Adipose tissue (tissue), 3 donors: ENCODE measurements around the gene SLX4IP. TPM values are rescaled to one million over a fixed set of nuclear protein-coding genes. Genes with fewer than 3 reads are reported as not detected.

Source experiments
- H3K27ac ChIP-seq: one replicate; pipeline ENCODE4 v1.5.1; 2013; ENCODE audit warnings: low read depth, low read length
- WGBS, 3 donors: extraction: QIAGEN DNeasy Blood & Tissue Kit; methylation state at CpG; one replicate each; pipeline ENCODE4 v1.1.7; 2013; 5-methylcytosine and 5-hydroxymethylcytosine counted together
- polyA plus RNA-seq, 3 donors: library from polyadenylated mRNA; stranded (reverse); fragments of 200-250 nt; gene quantifications; one replicate each; pipeline ENCODE4 v1.2.3, GENCODE V29; 2013
- donor health status: healthy with polysubstance abuse.
- donor health status: Bipolar disorder and iron deficiency.
- donor health status: healthy.

SLX4IP gene
- polyA plus RNA-seq, 3 donors, result 0.62 to 1.6 (median 1.1) TPM

DNA sequence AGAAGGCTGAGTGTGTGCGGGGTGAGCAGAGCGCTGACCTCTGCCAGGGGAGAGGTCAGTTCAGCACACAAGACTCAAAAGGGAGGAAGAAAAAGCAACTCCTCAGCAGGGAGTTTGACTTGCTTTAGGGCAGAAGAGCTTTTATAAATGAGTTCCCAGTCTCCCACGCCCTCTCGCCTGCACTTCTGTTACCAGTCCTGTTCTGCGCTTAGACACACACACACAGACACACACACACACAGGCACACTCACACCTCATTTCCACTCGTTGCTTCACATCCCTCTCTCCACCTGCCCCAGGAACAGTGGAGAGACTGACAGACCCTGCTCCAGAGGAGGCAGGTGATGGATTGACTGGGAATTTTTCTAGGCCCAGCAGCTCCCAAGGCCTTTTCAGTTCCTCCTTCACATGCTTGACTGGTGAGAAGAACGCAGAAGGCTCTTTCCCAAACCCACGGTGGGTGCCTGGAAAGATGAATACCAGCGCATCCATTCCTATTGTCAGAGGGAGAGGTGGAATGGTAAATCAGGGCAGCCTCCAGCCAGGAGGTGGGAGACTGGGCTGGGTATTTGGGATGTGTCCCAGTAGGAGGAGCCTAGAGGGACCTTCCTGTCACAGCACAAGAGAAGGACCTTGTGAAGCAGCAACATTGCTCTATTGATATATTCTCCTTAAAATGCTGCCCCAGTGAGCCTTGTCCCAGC is 195.0 kb downstream of the SLX4IP start:
- no peak overlapping the region for H3K27ac ChIP-seq
- 70 to 87% (median 72%) methylated on average over 9 of the region's 9 CpGs for WGBS, 3 donors

DNA sequence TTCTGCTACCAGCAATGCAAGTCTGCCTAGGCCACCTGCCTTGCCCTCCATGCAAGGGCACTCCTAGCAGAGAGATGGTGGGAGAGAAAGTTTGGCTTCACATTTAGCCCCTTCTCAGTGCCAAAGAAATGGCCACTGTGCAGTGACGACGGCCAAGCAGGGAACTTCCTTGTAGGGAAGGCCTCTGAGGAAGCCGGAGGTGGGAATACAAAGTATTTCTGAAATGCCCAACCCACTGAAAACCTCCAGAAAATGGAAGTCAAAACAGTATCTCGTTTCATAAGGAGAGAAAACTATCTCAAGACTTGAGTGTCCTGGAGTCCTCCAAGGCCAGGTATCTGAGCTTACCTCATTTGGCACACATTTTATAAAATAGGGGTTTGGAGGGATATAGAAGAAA is 196.0 kb downstream of the SLX4IP start:
- WGBS, 3 donors, result 81 to 91% (median 83%) methylated on average over 4 of the region's 4 CpGs
- no peak overlapping the region for H3K27ac ChIP-seq

DNA sequence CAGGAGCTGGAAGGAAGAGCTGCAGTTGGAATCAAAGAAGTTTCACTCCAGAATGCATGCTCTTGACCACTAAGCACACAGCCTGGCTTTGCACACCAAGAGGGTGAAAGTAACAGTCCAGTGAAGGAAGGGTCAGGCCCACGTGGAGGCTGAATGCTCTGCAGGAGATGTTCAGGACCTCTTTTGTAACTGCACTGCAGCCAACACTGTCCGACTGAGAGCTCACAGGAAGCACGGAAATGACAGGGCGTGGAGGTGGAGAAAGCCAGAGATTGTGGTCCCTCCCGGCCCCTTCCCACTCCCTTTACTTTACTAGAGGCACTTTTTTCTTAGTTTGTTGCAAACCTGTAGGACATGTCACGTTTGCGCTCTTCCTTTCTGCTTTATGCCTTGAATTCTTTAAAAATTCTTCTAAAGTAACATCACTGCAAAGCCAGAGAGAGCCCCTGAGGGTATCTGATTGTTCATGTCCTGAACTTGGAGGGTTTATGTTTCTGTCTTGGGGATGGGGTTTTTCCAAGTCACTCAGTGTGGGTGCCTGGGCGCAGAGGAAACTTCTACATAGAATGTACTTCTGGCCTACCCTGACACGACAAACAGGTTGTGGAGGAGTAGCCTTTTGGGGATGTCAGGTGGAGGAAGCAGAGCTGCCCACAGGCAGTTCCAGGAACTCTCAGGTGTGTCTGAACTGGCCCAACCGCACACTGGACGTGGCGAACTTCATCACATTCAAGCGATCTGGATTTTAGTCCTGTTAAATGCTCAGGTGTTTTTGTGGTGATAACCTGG is 197.8 kb downstream of the SLX4IP start:
- no peak overlapping the region for H3K27ac ChIP-seq

DNA sequence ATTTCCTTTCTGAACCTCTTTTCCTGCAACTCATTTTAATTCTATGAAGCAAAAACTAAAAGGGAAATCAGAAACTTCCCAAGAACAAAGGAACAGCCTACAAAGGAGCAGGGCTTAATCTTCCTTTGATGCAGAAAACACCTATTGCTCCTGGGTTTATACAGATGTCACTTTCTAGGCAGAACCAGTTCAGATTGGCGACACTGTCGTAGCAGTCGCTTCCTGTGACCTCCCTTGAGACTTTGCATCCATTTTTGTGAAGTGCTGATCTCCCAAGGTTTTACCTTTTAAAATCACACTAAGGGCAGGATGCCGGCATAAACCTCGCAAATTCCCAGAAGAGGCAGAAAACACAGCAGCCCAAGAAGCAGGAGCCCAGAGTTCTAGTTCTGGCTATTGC is 198.6 kb downstream of the SLX4IP start:
- H3K27ac ChIP-seq, result no peak overlapping the region

More for the DNA sequence above, 197.8 kb downstream of the SLX4IP start:
- WGBS, 3 donors, result 75 to 88% (median 80%) methylated on average over 13 of the region's 13 CpGs

DNA sequence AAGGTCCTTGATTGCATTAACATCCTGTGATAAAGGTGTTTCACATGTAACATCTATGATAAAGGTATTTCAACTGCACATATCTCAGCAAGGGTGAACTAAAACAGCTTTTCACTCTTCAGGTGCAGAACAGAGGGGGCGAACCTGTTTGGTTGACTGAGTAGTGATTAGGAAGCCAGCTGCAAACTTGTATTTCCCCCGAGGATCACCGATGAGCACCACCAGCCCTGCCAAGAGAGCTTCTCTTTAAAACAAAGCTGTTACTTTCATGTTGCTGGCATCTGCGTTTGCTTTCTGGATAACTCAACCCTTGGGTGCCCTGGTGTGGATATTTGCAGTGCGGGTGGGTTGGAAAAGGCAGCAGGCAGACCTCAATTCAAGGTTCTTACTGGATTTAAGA is 199.1 kb downstream of the SLX4IP start:
- no peak overlapping the region for H3K27ac ChIP-seq

More for the DNA sequence above, 198.6 kb downstream of the SLX4IP start:
- 80 to 83% (median 81%) methylated on average over 5 of the region's 5 CpGs for WGBS, 3 donors

DNA sequence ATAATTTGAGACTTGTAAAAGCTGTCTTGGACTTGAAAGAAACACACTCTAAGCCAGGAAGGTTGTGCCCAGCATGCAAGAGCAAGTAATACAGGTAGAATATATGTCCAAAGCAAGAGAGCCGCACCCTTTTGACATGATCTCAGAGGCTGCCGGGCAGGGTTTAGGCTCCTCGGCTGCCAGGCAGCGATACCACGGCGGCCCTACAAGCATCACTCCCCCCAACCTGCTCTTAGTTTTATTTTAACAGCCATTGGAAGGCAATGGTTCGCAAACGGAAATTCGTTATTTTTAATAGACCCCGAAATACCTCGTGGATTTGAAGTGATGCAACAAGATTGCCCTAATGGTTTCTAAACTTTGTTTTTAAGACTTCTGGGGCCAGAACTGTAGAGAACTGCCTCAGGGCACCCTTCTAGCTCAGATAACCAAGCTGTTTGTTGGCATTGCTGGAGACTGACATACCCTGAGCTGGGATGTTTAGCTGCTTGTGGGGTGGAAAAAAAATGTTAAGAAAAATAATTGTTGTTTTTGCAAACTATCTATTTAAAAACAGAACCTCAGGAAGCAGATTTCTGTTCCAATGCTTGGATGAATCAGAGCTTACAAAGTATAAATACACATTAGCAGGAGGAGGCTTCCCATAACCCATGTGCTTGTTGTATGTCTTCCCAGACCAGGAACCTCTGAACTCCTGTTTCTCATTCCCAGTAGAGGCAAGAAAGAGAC is 199.7 kb downstream of the SLX4IP start:
- 72 to 89% (median 83%) methylated on average over 11 of the region's 11 CpGs for WGBS, 3 donors
- H3K27ac ChIP-seq, result no peak overlapping the region

More for the DNA sequence above, 199.1 kb downstream of the SLX4IP start:
- 61 to 84% (median 65%) methylated on average over 5 of the region's 5 CpGs for WGBS, 3 donors

DNA sequence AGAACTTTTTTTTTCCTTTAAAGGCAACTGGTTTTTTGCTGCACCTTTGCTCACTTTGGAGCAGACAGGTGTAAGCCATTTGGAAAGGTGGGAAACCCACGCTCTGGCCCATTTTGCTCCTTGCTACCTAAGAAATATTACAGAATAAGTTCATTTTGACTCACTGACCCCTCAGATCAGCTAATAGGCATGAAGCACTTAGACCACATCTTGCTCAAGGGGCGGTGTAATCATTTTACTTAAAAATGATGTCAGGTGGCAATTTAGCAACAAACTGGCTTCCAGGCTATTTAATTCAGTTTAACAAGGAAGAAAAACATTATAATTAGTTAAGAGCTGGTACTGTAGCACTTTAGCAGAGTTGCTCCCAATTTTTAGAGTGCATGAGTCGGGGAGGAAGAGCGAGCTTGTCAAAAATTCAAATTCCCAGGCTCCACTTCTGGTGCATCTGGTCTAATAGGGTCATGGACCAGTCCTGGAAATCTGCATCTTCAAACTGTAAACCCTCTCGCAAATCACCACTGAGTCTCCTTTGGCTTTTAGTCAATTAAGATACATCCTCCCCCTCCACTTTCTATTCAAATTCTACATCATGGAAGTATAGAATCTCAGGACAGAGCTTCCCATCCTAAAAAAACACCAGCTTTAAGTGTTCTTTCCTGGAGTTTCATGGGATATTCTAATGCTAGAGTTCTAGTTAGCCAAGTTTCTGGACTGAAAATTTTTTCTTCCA is 200.5 kb downstream of the SLX4IP start:
- H3K27ac ChIP-seq, result no peak overlapping the region
- 87 to 90% (median 89%) methylated on average over 5 of the region's 5 CpGs for WGBS, 3 donors

DNA sequence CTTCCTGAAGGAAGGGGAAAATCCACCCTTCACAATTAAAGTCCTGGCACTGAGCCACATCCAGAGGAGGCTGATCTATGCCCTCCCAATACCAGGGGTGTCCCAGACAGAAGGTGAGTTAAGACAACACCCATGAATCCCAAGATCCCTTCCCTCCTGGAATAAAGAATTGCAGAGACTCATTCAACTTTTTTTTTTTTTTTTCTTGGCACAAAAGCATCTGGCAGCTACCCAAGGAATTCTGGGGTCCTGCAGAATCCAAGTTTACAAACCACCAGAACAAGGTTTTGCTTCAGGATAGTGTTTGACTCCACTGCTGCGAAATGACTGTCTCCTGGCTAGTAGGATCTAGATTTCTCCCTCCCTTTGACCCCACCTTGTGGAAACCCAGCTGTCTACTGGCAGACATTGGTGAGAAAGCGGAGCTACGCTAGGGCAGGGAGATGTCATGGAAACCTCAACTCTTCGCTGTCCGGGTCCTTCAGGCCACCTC is 201.3 kb downstream of the SLX4IP start:
- H3K27ac ChIP-seq, result no peak overlapping the region
- 50 to 65% (median 57%) methylated on average over 5 of the region's 5 CpGs for WGBS, 3 donors

DNA sequence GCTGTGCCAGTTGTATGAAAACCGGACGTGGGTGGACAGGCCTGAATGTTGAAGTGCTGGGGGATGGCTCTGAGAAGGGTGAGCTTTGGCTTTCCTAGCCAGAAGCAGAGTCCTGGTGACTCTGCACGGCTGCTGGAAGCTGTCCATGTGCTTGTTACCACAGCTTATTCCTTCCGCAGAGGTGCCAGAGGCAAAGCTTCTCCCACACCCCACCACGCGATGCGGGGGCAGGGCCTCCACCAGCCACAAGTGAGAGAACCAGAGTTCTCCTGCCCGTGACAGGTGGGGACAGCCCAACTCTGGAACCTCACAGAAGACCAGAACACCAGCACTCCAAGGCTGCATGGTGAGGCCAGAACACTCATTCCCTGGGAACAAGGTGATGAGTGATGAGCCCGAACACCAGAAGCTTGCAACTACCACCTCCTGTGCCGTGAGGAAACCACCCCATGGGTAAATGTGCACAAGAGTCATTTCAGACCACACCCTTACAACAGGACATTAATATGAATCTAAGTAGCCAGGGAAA is 202.0 kb downstream of the SLX4IP start:
- no peak overlapping the region for H3K27ac ChIP-seq
- WGBS, 3 donors, result 47 to 63% (median 52%) methylated on average over 10 of the region's 10 CpGs

DNA sequence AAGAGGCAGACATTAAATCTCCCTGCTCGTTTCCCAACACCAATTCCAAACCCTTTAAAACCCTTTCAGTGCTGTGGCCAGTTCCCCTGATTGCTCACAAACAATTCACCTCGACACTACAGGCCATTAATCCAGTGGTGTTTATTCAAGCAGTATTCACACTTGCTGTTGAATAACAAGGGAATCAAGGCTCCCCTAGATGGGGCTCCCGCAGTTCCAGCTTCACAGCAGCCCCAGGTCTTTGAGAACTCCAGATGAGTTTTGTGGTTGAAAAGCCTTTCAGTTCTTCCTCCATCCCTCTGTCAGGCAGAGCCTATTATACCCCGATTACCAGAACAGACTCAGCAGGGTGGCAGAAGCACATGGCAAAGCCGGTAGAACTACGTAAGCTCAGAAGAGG is 202.5 kb downstream of the SLX4IP start:
- no peak overlapping the region for H3K27ac ChIP-seq
- WGBS, 3 donors, result 62 to 74% (median 72%) methylated on average over 6 of the region's 6 CpGs

DNA sequence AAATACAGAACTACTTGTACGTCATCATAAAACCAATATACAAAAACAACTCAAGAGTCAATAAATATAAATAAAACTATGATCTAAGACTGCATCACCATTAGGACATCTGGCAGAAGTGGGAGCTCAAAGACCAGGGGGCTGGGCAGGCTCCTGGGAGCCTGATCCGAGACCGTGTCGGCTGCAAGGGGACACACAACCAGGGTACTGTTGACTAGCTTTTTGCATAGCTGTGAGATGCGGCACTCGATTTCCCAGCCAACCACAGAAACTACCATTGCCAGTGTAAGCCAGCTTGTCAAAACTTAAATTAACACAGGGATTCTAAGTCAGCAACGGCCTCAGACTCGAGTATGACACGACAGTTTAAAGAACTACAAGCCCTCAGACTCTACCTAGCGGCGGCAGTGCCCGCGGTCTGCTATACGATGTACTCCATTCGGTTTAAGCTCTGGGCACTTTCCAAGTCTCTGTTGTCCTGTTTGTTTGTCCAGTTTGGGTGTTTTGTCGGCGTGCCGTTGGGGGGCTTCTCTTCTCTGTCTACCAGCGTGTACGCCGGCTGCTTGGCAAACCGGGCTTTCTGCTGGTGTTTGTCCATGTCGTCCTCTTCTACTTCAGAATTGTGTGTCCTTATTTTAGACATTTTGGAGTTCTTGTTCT is 204.1 kb downstream of the SLX4IP start:
- WGBS, 3 donors, result 88 to 89% (median 88%) methylated on average over 23 of the region's 23 CpGs

DNA sequence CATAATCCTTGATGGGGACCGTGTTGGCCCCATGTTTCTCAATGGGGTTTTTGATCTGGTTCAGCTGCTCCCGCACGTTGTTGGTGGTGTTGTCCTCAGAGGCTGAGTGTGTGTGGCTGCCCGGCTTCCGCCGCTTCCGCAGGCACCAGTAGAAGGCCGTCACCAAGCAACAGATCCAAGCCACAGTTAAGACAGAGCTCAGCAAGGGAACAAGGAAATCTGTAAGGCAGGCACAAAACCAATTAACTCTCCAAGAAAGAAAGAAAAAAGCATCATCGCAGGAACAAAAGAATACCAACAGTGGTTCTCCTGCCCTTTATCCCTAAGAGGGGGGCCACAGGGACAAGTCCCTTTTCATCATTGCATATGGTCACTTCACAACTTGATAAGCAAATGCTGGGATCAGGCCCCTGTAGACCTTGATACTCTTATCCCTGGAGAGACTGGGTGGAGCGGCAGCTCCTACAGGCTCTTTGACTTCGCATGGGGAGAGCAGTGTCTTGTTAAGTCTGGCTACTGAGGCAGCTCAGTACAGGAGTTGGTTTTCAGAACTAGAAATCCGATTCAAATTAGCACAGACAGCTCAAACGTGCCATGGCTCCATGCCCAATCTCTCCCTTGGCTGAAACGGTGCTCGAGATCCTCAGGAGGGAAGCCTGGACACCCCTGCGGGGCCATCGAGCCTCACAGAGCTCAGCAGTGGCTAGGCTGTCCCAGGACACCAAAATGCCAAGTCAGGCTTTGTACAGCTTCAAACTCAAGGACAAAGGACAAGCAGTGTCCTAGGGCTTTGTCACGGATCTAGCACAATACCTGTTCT is 204.8 kb downstream of the SLX4IP start:
- WGBS, 3 donors, result 60 to 76% (median 70%) methylated on average over 18 of the region's 18 CpGs

More for the DNA sequence above, 204.1 kb downstream of the SLX4IP start:
- H3K27ac ChIP-seq, result no peak overlapping the region

DNA sequence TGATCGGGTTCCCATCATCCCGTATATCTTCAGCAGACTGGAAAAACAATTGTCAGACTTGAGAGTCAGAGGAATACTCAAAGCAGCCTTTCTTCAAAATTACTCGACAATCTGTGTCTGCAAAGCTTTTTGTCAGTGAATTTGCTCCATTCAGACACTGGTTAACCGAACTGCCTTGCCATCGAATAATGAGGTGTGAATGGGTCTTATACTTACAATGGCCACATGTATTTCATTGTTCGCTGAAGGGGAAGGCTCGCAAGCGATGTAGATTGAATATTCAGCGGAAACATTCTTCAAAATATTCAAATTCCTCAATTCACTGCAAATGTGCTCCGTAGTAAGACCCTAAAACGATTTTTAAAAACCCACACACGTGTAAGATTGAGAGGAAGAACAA is 205.8 kb downstream of the SLX4IP start:
- no peak overlapping the region for H3K27ac ChIP-seq
- 87 to 95% (median 93%) methylated on average over 12 of the region's 12 CpGs for WGBS, 3 donors

More for the DNA sequence above, 204.8 kb downstream of the SLX4IP start:
- no peak overlapping the region for H3K27ac ChIP-seq

DNA sequence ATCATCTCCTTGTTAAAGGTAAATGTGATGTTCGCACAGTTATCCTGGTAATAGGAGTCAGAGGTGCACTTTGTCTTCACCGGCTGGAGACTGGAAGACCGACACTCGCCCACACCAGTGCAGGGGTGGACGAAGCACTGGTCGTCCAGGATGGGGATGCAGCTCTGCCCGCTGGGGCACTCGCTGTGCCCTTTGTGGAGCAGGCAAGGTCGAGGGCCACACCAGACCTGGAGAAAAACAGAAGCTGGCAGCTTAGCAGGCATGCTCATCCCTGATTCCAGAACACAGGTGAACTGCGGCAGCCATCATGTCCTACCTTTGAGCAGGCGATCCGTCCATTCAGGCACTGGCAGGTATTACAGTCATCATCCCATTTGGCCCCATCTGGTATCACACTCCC is 206.4 kb downstream of the SLX4IP start:
- 92 to 96% (median 95%) methylated on average over 12 of the region's 12 CpGs for WGBS, 3 donors
- H3K27ac ChIP-seq, result no peak overlapping the region

DNA sequence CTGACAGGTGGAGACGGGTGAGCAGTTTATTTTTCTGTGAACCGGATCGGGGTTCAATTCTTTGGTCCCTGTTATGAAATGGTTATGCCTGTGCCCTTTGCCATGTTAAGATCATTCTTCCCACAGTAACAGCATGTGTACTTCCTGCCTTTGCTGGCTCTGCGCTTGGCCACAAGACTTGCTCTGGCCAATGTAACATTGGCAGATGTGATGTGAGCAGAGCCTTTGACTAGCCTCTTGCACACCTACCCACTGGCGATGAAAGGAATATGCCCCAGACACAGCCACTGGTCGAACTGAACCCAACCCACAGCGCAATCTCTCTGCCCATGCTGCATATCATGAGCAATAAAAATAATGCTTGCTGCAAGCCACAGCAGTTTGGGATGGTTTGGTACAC is 206.8 kb downstream of the SLX4IP start:
- no peak overlapping the region for H3K27ac ChIP-seq
- WGBS, 3 donors, result 90 to 93% (median 92%) methylated on average over 7 of the region's 7 CpGs

DNA sequence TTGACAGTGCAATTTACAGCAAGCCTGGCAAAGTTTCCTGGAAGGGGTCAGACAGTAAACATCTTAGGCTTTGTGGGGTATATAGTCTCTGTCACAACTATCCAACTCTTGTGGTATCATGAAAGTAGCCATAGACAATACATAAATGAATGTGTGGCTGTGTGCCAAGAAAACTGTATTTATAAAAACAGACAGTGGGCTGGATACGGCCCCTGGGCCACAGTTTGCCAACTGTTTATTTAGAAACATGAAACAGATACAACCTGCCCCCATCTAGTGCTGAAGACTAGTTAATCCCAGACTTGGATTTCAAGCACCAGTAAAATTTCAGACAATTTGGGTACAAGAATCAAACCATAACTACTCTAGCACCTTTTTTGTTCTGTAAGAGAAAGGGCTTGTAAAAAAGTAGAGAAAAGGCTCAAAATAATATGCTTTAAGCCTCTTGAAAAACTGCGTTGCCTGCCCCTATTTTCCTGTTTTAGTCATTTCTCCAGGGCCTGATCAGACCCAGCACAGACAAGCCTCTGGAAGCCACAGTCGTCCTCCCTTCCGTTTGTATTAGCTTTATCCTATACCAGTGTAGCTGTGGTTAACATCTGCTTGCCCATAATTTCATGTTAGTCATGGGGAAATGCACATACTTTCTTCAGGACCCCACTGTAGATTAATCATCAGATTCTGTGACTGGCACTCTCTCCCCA is 207.9 kb downstream of the SLX4IP start:
- no peak overlapping the region for H3K27ac ChIP-seq
- WGBS, 3 donors, result 46 to 70% (median 63%) methylated on average over 4 of the region's 4 CpGs
